ENCODE measurements around the gene NEMP2. TPM values are rescaled to one million over a fixed set of nuclear protein-coding genes. Genes with fewer than 3 reads are reported as not detected.

NEMP2 gene
- total and polyA plus RNA-seq, 2 of the 8 experiments (the other 6 are each of a cell fraction or from before 2014, with no cell fraction given), result 3.1 to 5.3 TPM

DNA sequence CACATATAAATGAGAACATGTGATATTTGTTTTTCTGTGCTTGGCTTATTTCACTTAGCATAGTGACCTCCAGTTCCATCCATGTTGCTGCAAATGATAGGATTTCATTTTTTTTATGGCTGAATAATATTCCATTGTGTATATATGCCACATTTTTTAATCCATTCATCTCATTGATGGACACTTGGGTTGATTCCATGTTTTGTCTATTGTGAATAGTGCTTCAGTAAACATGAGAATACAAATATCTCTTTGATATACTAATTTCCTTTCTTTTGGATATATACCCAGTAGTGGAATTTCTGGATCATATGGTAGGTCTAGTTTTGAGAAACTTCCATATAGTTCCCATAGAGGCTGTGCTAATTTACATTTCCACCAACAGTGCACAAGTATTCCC lies 3.7 kb upstream of the NEMP2 start (continued):
- TF ChIP-seq, protein P1, sequence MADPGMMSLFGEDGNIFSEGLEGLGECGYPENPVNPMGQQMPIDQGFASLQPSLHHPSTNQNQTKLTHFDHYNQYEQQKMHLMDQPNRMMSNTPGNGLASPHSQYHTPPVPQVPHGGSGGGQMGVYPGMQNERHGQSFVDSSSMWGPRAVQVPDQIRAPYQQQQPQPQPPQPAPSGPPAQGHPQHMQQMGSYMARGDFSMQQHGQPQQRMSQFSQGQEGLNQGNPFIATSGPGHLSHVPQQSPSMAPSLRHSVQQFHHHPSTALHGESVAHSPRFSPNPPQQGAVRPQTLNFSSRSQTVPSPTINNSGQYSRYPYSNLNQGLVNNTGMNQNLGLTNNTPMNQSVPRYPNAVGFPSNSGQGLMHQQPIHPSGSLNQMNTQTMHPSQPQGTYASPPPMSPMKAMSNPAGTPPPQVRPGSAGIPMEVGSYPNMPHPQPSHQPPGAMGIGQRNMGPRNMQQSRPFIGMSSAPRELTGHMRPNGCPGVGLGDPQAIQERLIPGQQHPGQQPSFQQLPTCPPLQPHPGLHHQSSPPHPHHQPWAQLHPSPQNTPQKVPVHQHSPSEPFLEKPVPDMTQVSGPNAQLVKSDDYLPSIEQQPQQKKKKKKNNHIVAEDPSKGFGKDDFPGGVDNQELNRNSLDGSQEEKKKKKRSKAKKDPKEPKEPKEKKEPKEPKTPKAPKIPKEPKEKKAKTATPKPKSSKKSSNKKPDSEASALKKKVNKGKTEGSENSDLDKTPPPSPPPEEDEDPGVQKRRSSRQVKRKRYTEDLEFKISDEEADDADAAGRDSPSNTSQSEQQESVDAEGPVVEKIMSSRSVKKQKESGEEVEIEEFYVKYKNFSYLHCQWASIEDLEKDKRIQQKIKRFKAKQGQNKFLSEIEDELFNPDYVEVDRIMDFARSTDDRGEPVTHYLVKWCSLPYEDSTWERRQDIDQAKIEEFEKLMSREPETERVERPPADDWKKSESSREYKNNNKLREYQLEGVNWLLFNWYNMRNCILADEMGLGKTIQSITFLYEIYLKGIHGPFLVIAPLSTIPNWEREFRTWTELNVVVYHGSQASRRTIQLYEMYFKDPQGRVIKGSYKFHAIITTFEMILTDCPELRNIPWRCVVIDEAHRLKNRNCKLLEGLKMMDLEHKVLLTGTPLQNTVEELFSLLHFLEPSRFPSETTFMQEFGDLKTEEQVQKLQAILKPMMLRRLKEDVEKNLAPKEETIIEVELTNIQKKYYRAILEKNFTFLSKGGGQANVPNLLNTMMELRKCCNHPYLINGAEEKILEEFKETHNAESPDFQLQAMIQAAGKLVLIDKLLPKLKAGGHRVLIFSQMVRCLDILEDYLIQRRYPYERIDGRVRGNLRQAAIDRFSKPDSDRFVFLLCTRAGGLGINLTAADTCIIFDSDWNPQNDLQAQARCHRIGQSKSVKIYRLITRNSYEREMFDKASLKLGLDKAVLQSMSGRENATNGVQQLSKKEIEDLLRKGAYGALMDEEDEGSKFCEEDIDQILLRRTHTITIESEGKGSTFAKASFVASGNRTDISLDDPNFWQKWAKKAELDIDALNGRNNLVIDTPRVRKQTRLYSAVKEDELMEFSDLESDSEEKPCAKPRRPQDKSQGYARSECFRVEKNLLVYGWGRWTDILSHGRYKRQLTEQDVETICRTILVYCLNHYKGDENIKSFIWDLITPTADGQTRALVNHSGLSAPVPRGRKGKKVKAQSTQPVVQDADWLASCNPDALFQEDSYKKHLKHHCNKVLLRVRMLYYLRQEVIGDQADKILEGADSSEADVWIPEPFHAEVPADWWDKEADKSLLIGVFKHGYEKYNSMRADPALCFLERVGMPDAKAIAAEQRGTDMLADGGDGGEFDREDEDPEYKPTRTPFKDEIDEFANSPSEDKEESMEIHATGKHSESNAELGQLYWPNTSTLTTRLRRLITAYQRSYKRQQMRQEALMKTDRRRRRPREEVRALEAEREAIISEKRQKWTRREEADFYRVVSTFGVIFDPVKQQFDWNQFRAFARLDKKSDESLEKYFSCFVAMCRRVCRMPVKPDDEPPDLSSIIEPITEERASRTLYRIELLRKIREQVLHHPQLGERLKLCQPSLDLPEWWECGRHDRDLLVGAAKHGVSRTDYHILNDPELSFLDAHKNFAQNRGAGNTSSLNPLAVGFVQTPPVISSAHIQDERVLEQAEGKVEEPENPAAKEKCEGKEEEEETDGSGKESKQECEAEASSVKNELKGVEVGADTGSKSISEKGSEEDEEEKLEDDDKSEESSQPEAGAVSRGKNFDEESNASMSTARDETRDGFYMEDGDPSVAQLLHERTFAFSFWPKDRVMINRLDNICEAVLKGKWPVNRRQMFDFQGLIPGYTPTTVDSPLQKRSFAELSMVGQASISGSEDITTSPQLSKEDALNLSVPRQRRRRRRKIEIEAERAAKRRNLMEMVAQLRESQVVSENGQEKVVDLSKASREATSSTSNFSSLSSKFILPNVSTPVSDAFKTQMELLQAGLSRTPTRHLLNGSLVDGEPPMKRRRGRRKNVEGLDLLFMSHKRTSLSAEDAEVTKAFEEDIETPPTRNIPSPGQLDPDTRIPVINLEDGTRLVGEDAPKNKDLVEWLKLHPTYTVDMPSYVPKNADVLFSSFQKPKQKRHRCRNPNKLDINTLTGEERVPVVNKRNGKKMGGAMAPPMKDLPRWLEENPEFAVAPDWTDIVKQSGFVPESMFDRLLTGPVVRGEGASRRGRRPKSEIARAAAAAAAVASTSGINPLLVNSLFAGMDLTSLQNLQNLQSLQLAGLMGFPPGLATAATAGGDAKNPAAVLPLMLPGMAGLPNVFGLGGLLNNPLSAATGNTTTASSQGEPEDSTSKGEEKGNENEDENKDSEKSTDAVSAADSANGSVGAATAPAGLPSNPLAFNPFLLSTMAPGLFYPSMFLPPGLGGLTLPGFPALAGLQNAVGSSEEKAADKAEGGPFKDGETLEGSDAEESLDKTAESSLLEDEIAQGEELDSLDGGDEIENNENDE (IDR thresholded peaks at IDR 0.05; ENCODE audit: insufficient replicate concordance, low read length), result no peak

All from H1 (cell line).